GM23338 (cell line): ENCODE data around the gene SIRT7. TPM values are rescaled to one million over a fixed set of nuclear protein-coding genes. Genes with fewer than 3 reads are reported as not detected.

Source experiments
- ATAC-seq: fragments of 200-7000 bp; cut with Tn5 transposase; 3 replicates; pipeline ENCODE4 v1.9.1; 2020
- DNase-seq: peaks from one replicate; pipeline ENCODE4 v3.0.0-alpha.2; 2015; ENCODE audit warnings: low spot score
- H2AFZ ChIP-seq: fragments of 200-600 bp; sonication (generic); 2 replicates; pipeline ENCODE4 v1.8.0; 2016; ENCODE audit warnings: antibody characterized with exemption, mild to moderate bottlenecking, moderate library complexity
- H3F3A ChIP-seq: fragments of 200-600 bp; sonication (generic); replicated peaks from 2 replicates; pipeline ENCODE4 v1.8.0; 2017; ENCODE audit warnings: antibody characterized with exemption, mixed run types, low read depth
- H3K27ac ChIP-seq: fragments of 200-600 bp; sonication (generic); 2 replicates; pipeline ENCODE4 v1.6.1; 2016; ENCODE audit warnings: low read depth
- H3K27me3 ChIP-seq: fragments of 200-600 bp; sonication (generic); 2 replicates; pipeline ENCODE4 v1.8.0; 2016; ENCODE audit warnings: mild to moderate bottlenecking, mixed run types, moderate library complexity; ENCODE audit not compliant: insufficient read depth
- H3K36me3 ChIP-seq: fragments of 200-600 bp; sonication (generic); 2 replicates; pipeline ENCODE4 v1.8.0; 2016; ENCODE audit warnings: mild to moderate bottlenecking; ENCODE audit not compliant: insufficient read depth
- H3K4me1 ChIP-seq: fragments of 200-600 bp; sonication (generic); 2 replicates; pipeline ENCODE4 v1.8.0; 2016; ENCODE audit warnings: mild to moderate bottlenecking, moderate library complexity; ENCODE audit not compliant: insufficient read depth
- H3K4me2 ChIP-seq: fragments of 200-600 bp; sonication (generic); 2 replicates; pipeline ENCODE4 v1.7.1; 2017; ENCODE audit warnings: mixed run types
- H3K4me3 ChIP-seq: fragments of 200-600 bp; sonication (generic); 2 replicates; pipeline ENCODE4 v1.6.1; 2016; ENCODE audit warnings: mixed run types
- H3K79me2 ChIP-seq: fragments of 200-600 bp; sonication (generic); replicated peaks from 2 replicates; pipeline ENCODE4 v1.8.0; 2017; ENCODE audit warnings: mild to moderate bottlenecking; ENCODE audit not compliant: insufficient read depth
- H3K9me2 ChIP-seq: fragments of 200-600 bp; sonication (generic); 2 replicates; pipeline ENCODE4 v1.8.0; 2017; ENCODE audit not compliant: insufficient read depth
- H4K20me1 ChIP-seq: fragments of 200-600 bp; sonication (generic); replicated peaks from 2 replicates; pipeline ENCODE4 v1.8.0; 2017; ENCODE audit warnings: mild to moderate bottlenecking; ENCODE audit not compliant: insufficient read depth
- H3K27ac Mint-ChIP-seq: 2 replicates; pipeline ENCODE4 v1.8.0; 2020; ENCODE audit warnings: inconsistent platforms, mild to moderate bottlenecking, moderate library complexity, mixed read lengths
- H3K27me3 Mint-ChIP-seq: 3 replicates; pipeline ENCODE4 v1.8.0; 2022; ENCODE audit warnings: low read depth, mild to moderate bottlenecking, moderate library complexity, mixed read lengths, inconsistent platforms; ENCODE audit not compliant: insufficient read depth, poor library complexity
- H3K36me3 Mint-ChIP-seq: 3 replicates; pipeline ENCODE4 v1.8.0; 2021; ENCODE audit warnings: low read depth, mild to moderate bottlenecking, inconsistent platforms, moderate library complexity, mixed read lengths
- H3K4me1 Mint-ChIP-seq: 3 replicates; pipeline ENCODE4 v1.8.0; 2020; ENCODE audit warnings: mild to moderate bottlenecking, inconsistent platforms, mixed read lengths
- H3K4me3 Mint-ChIP-seq: 3 replicates; pipeline ENCODE4 v1.8.0; 2021; ENCODE audit warnings: moderate library complexity, mild to moderate bottlenecking, inconsistent platforms, mixed read lengths
- H3K9me3 Mint-ChIP-seq: 3 replicates; pipeline ENCODE4 v1.8.0; 2020; ENCODE audit warnings: moderate library complexity, mild to moderate bottlenecking, inconsistent platforms, mixed read lengths
- CREB1 ChIP-seq: fragments of 250-450 bp; sonication (Bioruptor Pico); IDR thresholded peaks from 2 replicates; pipeline ENCODE4 v1.5.0; 2020; ENCODE audit warnings: low read depth, mild to moderate bottlenecking, moderate library complexity
- ETS1 ChIP-seq: IDR thresholded peaks from 2 replicates; pipeline ENCODE4 v1.6.1; 2016; ENCODE audit warnings: antibody characterized with exemption
- EZH2 ChIP-seq: fragments of 200-600 bp; sonication (generic); IDR thresholded peaks from one replicate; pipeline ENCODE4 v1.8.0; 2017; ENCODE audit warnings: antibody characterized with exemption, mild to moderate bottlenecking, low read depth; ENCODE audit not compliant: unreplicated experiment
- EZH2phosphoT487 ChIP-seq: fragments of 200-600 bp; sonication (generic); IDR thresholded peaks from one replicate; pipeline ENCODE4 v1.8.1; 2018; ENCODE audit warnings: antibody characterized with exemption; ENCODE audit not compliant: unreplicated experiment
- JUNB ChIP-seq: IDR thresholded peaks from one replicate; pipeline ENCODE4 v1.6.1; 2016; ENCODE audit warnings: antibody characterized with exemption; ENCODE audit not compliant: unreplicated experiment
- NANOG ChIP-seq: IDR thresholded peaks from 2 replicates; pipeline ENCODE4 v1.6.1; 2016; ENCODE audit warnings: antibody characterized with exemption, borderline replicate concordance
- POLR2AphosphoS5 ChIP-seq: IDR thresholded peaks from 2 replicates; pipeline ENCODE4 v1.6.1; 2016; ENCODE audit warnings: antibody characterized with exemption, low read depth
- REST ChIP-seq: IDR thresholded peaks from one replicate; pipeline ENCODE4 v1.6.1; 2018; ENCODE audit warnings: antibody characterized with exemption; ENCODE audit not compliant: unreplicated experiment
- STAT1 ChIP-seq: IDR thresholded peaks from one replicate; pipeline ENCODE4 v1.6.1; 2016; ENCODE audit warnings: antibody characterized with exemption; ENCODE audit not compliant: unreplicated experiment
- ZNF114 ChIP-seq: fragments of 250-450 bp; sonication (Bioruptor Pico); IDR thresholded peaks from 2 replicates; pipeline ENCODE4 v1.5.0; 2020; ENCODE audit warnings: mild to moderate bottlenecking, moderate library complexity
- ZNF331 ChIP-seq: fragments of 250-450 bp; sonication (Bioruptor Pico); IDR thresholded peaks from 2 replicates; pipeline ENCODE4 v1.5.0; 2020; ENCODE audit warnings: low read depth, mild to moderate bottlenecking, moderate library complexity
- ZNF462 ChIP-seq: fragments of 250-450 bp; sonication (Bioruptor Pico); IDR thresholded peaks from 2 replicates; pipeline ENCODE4 v1.5.0; 2020; ENCODE audit warnings: mild to moderate bottlenecking, moderate library complexity
- polyA plus RNA-seq: library from polyadenylated mRNA; unstranded; fragments of >200 nt; fragmentation: Nextera tagmentation; extraction: Ambion mirVana; gene quantifications from 2 replicates; pipeline ENCODE4 v1.2.1, GENCODE V29; 2016
- total RNA-seq: library from RNA; depleted of rRNA; stranded (reverse); fragments of >200 nt; shearing (Covaris generic); gene quantifications from 2 replicates; pipeline ENCODE4 v1.2.3, GENCODE V29; 2014
- TF ChIP-seq, protein P1 (sequence below), 2 experiments: fragments of 200-600 bp in 1 of 2; sonication (generic) in 1 of 2; conservative IDR thresholded peaks; 2 replicates each; pipeline versions ENCODE4 v1.5.1 to v1.6.1; 2016 to 2017; ENCODE audit warnings: antibody characterized with exemption in 2 of 2, low read depth in 2 of 2, mild to moderate bottlenecking in 2 of 2, moderate library complexity in 1 of 2

Gene SIRT7
- total and polyA plus RNA-seq, 2 experiments from 2014 or later = 16.3 to 20.8 TPM

GRCh38 chr17:81904600-81905423 is 13.2 kb downstream of the SIRT7 start:
- H3K9me2 ChIP-seq = no peaks in the 10 kb centered on the region
- ATAC-seq (no peak), DNase-seq (no peak)
- peaks cover under 1% of the 10 kb centered on the region for H3K79me2 ChIP-seq
- H3K27me3 Mint-ChIP-seq = peaks cover 19% of the 10 kb centered on the region
- H3K4me2 ChIP-seq = no peak overlapping the region
- no peaks in the 10 kb centered on the region for H3K9me3 Mint-ChIP-seq
- H3K4me1 ChIP-seq = no peaks in the 10 kb centered on the region; the same call in none of the 2 replicates
- peaks cover 3% of the 10 kb centered on the region; the same call in 2 of the 3 replicates for H3K4me1 Mint-ChIP-seq
- no peak overlapping the region for H2AFZ ChIP-seq
- peaks cover 6% of the 10 kb centered on the region; the same call in 1 of the 2 replicates for H3K36me3 ChIP-seq
- H3K27ac ChIP-seq = no peak overlapping the region
- H3K27ac Mint-ChIP-seq = no peak overlapping the region
- H3K4me3 ChIP-seq = no peak overlapping the region
- H3K36me3 Mint-ChIP-seq = peaks cover 8% of the 10 kb centered on the region
- H4K20me1 ChIP-seq = peaks cover 2% of the 10 kb centered on the region
- no peak for TF ChIP-seq CREB1 (CRISPR knock-in tag)
- TF ChIP-seq EZH2 = no peak
- no peak for TF ChIP-seq ZNF331
- TF ChIP-seq EZH2phosphoT487 = no peak
- no peak for TF ChIP-seq REST
- no peak for TF ChIP-seq ZNF114 (CRISPR knock-in tag)
- TF ChIP-seq ZNF462 (CRISPR knock-in tag) = no peak
- TF ChIP-seq POLR2AphosphoS5 = no peak
- TF ChIP-seq ETS1 = no peak
- TF ChIP-seq STAT1 = no peak
- no peak for TF ChIP-seq NANOG
- no peak for TF ChIP-seq JUNB
- TF ChIP-seq, protein P1, sequence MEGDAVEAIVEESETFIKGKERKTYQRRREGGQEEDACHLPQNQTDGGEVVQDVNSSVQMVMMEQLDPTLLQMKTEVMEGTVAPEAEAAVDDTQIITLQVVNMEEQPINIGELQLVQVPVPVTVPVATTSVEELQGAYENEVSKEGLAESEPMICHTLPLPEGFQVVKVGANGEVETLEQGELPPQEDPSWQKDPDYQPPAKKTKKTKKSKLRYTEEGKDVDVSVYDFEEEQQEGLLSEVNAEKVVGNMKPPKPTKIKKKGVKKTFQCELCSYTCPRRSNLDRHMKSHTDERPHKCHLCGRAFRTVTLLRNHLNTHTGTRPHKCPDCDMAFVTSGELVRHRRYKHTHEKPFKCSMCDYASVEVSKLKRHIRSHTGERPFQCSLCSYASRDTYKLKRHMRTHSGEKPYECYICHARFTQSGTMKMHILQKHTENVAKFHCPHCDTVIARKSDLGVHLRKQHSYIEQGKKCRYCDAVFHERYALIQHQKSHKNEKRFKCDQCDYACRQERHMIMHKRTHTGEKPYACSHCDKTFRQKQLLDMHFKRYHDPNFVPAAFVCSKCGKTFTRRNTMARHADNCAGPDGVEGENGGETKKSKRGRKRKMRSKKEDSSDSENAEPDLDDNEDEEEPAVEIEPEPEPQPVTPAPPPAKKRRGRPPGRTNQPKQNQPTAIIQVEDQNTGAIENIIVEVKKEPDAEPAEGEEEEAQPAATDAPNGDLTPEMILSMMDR (conservative IDR thresholded peaks at IDR 0.05; ENCODE audit: low read depth in 2 of 2) = no peak
- peaks cover 15% of the 10 kb centered on the region for H3F3A ChIP-seq
- H3K4me3 Mint-ChIP-seq = no peak overlapping the region
- peaks cover 18% of the 10 kb centered on the region for H3K27me3 ChIP-seq
